CD4-positive, alpha-beta T cell treated with Interleukin-17A for 1 hour (primary cell): Measurements from ENCODE around the gene DGKB.

ENCODE experiments used
- DNase-seq: peaks from one replicate; pipeline ENCODE4 v3.0.0-alpha.2; 2020

The DGKB gene

GRCh38 chr7:14260011-14260410 is 642.5 kb downstream of the DGKB start:
- DNase-seq: no peak

DNA sequence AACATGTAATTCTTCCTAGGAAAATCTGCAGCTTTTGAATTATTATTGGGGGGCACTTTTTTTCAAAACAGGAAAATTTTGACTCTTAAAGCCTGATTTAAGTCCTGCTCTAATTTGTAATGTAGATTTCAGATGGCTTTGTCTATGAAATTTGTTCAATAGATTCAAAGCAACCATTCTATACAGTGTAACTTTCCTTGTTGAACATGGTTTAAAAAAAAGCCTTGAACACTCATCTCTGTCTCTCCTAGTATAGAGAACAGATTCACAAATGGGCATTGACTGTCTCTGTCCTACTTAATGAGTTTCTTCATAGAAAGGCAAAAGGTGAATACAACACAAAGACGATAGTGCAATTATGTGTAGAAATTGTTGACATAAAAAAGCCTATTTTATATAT is 643.7 kb downstream of the DGKB start:
- no peak for DNase-seq

GRCh38 chr7:14258441-14258840 is 644.1 kb downstream of the DGKB start:
- DNase-seq: no peak

- DNase-seq: no peak
These were observed 650.1 kb downstream of the DGKB start for GRCh38 chr7:14252458-14252857.

- no peak for DNase-seq
These were observed 660.4 kb downstream of the DGKB start for GRCh38 chr7:14242175-14242574.

- DNase-seq: no peak
These were observed 665.7 kb downstream of the DGKB start for GRCh38 chr7:14236834-14237233.

DNA sequence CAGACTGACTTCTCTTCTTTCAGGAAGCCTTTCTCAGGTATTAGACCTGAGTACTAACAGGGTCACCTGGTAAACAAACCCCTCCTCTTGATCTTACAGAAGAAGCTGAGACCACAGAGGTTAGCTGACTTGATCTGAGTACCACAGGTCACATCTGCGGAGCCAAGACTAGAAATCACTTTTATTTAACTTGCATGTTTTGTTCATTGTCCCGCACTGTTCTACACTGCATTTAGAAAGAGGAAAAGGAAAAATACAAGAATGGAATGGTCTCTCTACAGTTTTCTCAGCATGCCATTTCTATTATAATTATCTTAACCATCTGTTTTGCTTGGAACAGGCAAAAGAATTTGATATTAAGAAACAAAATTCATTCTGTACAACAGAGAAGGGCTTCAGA is 667.5 kb downstream of the DGKB start:
- no peak for DNase-seq

GRCh38 chr7:14233868-14234369 is 668.6 kb downstream of the DGKB start:
- DNase-seq: no peak

DNA sequence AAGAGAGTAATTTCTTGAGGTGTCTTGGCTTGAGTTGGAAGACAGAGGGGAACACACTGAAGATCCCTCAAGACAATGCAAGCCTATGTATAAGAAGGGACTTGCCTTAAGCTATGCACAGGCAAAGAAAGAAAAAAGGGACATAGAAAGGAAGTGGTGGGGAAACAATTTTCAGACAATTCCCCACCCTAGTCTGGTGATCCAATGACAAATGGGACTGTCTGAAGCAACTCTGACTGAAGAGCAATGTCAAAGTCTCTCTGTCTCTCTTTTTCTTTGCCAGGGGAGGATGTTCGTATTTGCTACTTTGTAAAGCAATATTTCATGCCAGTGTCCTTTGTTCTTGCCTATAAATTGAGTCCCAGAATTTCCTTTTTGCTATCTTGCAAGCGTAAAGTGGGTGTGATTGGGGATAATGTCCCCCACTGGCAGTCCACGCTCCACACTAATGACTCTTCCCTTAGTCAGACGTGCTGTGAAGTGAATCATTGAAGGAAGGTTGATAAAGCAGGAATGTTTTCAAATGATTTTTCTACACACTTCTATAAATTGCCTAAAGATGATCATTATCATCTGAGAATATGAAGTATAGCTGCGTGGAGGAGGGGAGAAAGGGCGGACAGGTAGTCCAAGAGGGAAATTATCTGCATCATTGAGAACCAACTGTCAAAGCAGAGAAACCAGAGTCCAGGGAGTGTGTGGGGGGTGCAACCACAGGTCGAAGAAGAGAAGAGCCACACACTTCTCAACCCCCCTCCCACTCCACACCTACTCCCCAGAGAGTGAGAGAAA is 669.3 kb downstream of the DGKB start:
- no peak for DNase-seq

GRCh38 chr7:14229047-14229446 is 673.5 kb downstream of the DGKB start:
- no peak for DNase-seq

- no peak for DNase-seq
These were observed 674.2 kb downstream of the DGKB start for GRCh38 chr7:14228341-14228740.

GRCh38 chr7:14226126-14226525 is 676.4 kb downstream of the DGKB start:
- DNase-seq: no peak

GRCh38 chr7:14219125-14219524 is 683.4 kb downstream of the DGKB start:
- DNase-seq: no peak

- no peak for DNase-seq
These were observed 684.2 kb downstream of the DGKB start for GRCh38 chr7:14218338-14218737.

DNA sequence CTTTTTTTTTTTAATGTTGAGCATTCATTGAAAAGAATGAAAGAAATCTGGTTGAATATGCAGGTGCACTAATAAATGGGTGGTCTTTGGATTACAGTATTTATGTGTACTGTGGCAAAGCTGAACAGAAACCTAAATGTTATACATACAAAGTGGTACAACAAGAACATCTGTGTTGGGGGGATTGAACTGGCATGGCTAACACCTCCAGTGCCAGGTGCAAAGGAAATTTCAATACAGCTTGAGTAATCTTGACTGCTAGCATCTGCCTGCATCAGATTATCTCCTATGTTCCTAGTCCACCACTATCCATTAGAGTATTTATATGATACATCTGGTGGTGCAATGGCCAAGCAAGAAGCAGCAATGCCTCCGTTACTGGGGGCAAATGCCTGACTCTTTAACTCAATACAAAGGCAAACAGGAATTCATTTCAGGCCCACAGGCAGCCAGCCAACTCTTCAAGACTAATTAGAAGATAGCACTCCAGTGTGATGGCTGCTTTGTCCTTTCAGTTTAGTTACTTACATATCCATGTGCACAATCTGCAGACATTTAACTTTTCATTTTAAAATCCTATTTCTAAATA is 692.6 kb downstream of the DGKB start:
- DNase-seq: no peak

- DNase-seq: no peak
These were observed 694.8 kb downstream of the DGKB start for GRCh38 chr7:14207711-14208110.

DNA sequence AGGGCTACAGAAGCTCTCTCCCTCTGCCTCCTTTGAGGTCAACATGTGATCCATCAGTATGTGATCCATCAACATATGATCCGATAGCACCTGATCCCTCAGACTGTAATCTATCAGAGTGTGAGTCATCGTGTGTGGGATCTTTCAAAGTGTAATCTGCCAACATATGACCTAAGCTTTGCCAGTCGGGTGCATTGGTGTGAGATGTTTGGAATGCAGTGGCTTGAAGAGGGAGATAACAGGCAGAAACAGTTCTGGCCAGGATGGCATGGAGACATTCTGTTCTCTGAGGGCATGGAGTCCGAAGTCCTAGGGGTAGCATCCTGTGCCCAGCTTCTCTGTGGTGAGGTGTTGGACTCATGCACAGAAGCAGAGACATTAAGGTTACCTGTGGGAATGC is 695.4 kb downstream of the DGKB start:
- no peak for DNase-seq

DNA sequence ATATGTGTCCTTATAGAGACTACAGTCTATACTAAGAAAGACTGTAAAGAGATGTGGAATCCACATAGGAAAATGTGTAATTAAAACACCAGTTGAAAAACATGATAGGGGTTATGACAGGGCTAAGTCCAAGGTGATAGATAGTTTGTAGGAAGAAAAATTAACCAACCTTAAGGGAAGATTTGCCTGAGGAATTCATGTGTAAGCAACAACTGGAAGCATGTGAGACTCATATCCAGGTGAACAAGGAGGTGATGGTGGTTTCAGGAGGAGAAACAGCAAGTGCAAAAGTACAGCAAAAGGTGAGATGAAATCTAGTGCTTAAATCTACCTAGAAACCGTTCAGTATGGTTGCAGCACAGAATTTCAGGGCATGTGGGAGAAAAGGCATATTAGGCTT is 696.4 kb downstream of the DGKB start:
- DNase-seq: no peak

- DNase-seq: no peak
These were observed 701.2 kb downstream of the DGKB start for GRCh38 chr7:14201353-14201752.

GRCh38 chr7:14199336-14199735 is 703.2 kb downstream of the DGKB start:
- DNase-seq: no peak

DNA sequence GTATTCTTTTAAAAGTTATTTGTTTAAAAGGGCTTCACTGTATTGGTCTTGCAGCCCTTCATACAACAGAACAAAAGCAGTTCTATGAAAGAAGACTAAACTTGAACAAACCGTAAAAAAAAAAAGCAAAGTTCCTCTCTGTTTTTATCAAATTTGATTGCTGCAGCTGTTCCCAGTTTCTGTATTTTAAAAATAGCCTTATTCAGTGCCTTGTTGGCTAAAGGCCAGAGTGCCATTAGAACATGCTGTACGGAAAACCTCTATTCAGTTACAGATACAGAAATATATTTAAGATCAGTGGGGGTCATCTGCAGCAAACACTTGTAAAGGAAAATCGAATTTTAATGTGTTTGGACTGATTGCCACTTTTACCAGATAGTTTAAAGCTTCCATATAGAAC is 705.3 kb downstream of the DGKB start:
- no peak for DNase-seq

DNA sequence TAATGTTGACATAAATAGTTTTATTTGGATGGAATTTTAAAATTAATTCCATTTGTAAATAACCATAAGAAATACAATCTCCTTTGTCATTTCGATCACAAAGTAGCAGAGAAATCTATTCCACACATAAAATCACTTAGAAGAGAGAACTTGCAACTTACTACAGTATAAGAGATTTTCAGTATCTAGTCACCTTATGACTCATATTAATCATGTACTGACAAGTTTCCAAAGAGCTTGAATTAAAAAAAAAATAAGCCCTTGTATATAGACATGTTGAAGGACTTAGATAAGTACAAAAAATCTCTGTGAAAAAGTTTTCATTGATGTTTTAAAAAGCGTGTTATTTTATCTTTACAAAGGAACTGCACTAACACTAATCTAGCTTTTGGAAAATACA is 706.0 kb downstream of the DGKB start:
- no peak for DNase-seq

DNA sequence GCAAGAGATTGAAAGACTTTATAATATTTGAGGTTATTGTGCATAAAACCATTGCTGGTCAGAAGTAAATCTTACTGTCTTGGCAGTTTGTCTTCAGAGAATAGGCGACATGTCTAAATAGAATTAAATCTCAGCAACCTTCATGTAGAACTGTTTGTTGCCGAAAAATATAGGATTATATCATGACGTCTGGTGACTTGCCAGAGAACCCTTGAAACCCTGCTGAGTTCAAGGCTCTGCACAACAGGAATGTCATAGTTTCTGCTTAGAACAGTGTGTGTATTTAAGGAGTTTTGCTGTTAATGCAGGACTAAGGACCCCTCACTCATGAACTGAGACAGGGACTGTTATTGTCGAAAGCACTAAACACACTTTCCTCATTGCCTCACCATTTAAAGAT is 706.7 kb downstream of the DGKB start:
- no peak for DNase-seq

- DNase-seq: no peak
These were observed 707.5 kb downstream of the DGKB start for GRCh38 chr7:14195079-14195478.

DNA sequence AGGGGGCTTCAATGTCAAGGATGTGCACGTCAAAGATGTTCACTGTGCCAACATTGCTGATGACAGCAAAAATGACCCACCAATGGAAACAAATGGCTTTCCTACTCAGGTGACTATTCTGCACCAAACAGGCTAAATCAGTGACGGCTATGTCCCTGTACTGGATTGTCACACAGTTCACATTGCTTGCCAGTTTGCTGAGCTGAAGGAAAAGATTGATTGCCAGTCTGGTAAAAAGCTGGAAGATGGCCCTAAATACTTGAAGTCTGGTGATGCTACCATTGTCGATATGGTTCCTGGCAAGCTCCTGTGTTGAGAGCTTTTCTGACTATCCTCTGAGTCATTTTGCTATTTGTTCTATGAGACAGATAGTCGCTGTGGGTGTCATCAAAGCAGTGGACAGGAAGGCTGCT is 710.9 kb downstream of the DGKB start:
- no peak for DNase-seq
